Stimulated activated CD8-positive, alpha-beta memory T cell treated with anti-CD3 and anti-CD28 coated beads, Interleukin-12 subunit alpha, Interleukin-12 subunit beta, amount 100 ng/mL, for 4 hours (primary cell): ENCODE measurements around the gene HPCAL4.
A peak's percentile ranks its signal among the peaks of the same experiment; 100 is the strongest.

ENCODE experiments used
- DNase-seq: peaks from one replicate; pipeline ENCODE4 v3.0.0-alpha.2; 2020; ENCODE audit warnings: low read depth

HPCAL4 gene

GRCh38 chr1:39648496-39648895 is 42.7 kb downstream of the HPCAL4 start:
- no peak for DNase-seq

- DNase-seq, result no peak
These were observed 44.0 kb downstream of the HPCAL4 start for GRCh38 chr1:39647247-39647646.

GRCh38 chr1:39646232-39647081 is 44.8 kb downstream of the HPCAL4 start:
- no peak for DNase-seq

- DNase-seq, result no peak
These were observed 45.7 kb downstream of the HPCAL4 start for GRCh38 chr1:39645411-39646043.

GRCh38 chr1:39643705-39644104 is 47.5 kb downstream of the HPCAL4 start:
- DNase-seq, result no peak

- DNase-seq, result no peak
These were observed 48.4 kb downstream of the HPCAL4 start for GRCh38 chr1:39642796-39643195.

GRCh38 chr1:39640861-39641260 is 50.4 kb downstream of the HPCAL4 start:
- DNase-seq, result no peak

GRCh38 chr1:39639305-39640130 is 51.7 kb downstream of the HPCAL4 start, which contains the start of gene HEYL:
HEYL (minus strand) TSS chr1:39639643; CDS start chr1:39639625, 18 bp downstream.
- peak; percentile 65 for DNase-seq

- no peak for DNase-seq
These were observed 52.3 kb downstream of the HPCAL4 start for GRCh38 chr1:39638965-39639304.

- no peak for DNase-seq
These were observed 53.9 kb downstream of the HPCAL4 start for GRCh38 chr1:39637361-39637760.

- DNase-seq, result no peak
These were observed 55.4 kb downstream of the HPCAL4 start for GRCh38 chr1:39635871-39636210.

GRCh38 chr1:39635205-39635870 is 55.9 kb downstream of the HPCAL4 start:
- DNase-seq, result no peak

GRCh38 chr1:39633422-39633821 is 57.8 kb downstream of the HPCAL4 start:
- no peak for DNase-seq

- DNase-seq, result no peak
These were observed 58.4 kb downstream of the HPCAL4 start for GRCh38 chr1:39632682-39633417.

- no peak for DNase-seq
These were observed 58.9 kb downstream of the HPCAL4 start for GRCh38 chr1:39632323-39632681.

- no peak for DNase-seq
These were observed 59.6 kb downstream of the HPCAL4 start for GRCh38 chr1:39631361-39632322.

GRCh38 chr1:39628807-39629350 is 62.4 kb downstream of the HPCAL4 start:
- no peak for DNase-seq
